T-cell (primary cell): ENCODE measurements around the gene PBX1. TPM values are rescaled to one million over a fixed set of nuclear protein-coding genes. Genes with fewer than 3 reads are reported as not detected.

ENCODE experiments used
- ATAC-seq, 4 experiments: fragments of 200-7000 bp in 3 of 4; fragments of 150-1000 bp in 1 of 4; cut with Tn5 transposase; replicated peaks in 1 of 4; 1 replicate in 3 of 4; 2 replicates in 1 of 4; pipeline ENCODE4 v1.10.0; 2021; ENCODE audit warnings: moderate library complexity in 3 of 4, mild to moderate bottlenecking in 2 of 4, moderate number of reproducible peaks in 1 of 4
- CTCF ChIA-PET, 2 donors: fragments of 300-600 bp; sonication (Branson Sonifier 250); formaldehyde crosslinking; loops; one replicate each; lab custom pipeline; 2022; ENCODE audit warnings: antibody characterized with exemption in 2 of 2; lab: Charles Lee
- POLR2A ChIA-PET, 2 donors: fragments of 300-600 bp; sonication (Branson Sonifier 250); formaldehyde crosslinking; loops; one replicate each; lab custom pipeline; 2022; ENCODE audit warnings: antibody characterized with exemption in 2 of 2; lab: Charles Lee
- DNase-seq, 35 experiments: peaks; one replicate each; pipeline versions ENCODE4 v3.0.0 to v3.0.0-alpha.2; 2013 to 2023
- H3K27ac ChIP-seq: one replicate; pipeline ENCODE4 v1.5.1; 2013; ENCODE audit warnings: low read length
- H3K27me3 ChIP-seq, 2 experiments: replicated peaks in 1 of 2; 1 replicate in 1 of 2; 2 replicates in 1 of 2; pipeline versions ENCODE4 v1.6.1 to v1.7.0; 2013; ENCODE audit warnings: low read length in 1 of 2, mixed read lengths in 1 of 2; ENCODE audit not compliant: control insufficient read depth in 2 of 2, insufficient read depth in 2 of 2; ENCODE audit errors: extremely low read depth in 1 of 2
- H3K36me3 ChIP-seq, 2 donors: 1 replicate in 1 of 2; 2 replicates in 1 of 2; pipeline versions ENCODE4 v1.6.1 to v1.7.0; 2013; ENCODE audit warnings: low read length in 1 of 2; ENCODE audit not compliant: control insufficient read depth in 2 of 2, insufficient read depth in 1 of 2; ENCODE audit errors: extremely low read depth in 1 of 2
- H3K4me1 ChIP-seq, 2 experiments: 1 replicate in 1 of 2; 2 replicates in 1 of 2; pipeline versions ENCODE4 v1.6.1 to v1.7.0; 2013; ENCODE audit warnings: low read length in 2 of 2, mixed read lengths in 1 of 2; ENCODE audit not compliant: insufficient read depth in 2 of 2, control insufficient read depth in 1 of 2; ENCODE audit errors: extremely low read depth in 1 of 2
- H3K4me3 ChIP-seq, 2 donors: 1 replicate in 1 of 2; 2 replicates in 1 of 2; pipeline versions ENCODE4 v1.5.1 to v1.7.0; 2013; ENCODE audit warnings: mild to moderate bottlenecking in 2 of 2, low read length in 1 of 2, moderate library complexity in 1 of 2; ENCODE audit not compliant: control insufficient read depth in 1 of 2; ENCODE audit errors: extremely low read depth in 1 of 2
- H3K9me3 ChIP-seq: 2 replicates; pipeline ENCODE4 v1.7.0; 2013
- H3K27ac Mint-ChIP-seq, 2 donors: one replicate each; pipeline ENCODE4 v1.8.0; 2020 to 2021; ENCODE audit warnings: mild to moderate bottlenecking in 2 of 2, mixed read lengths in 2 of 2
- H3K27me3 Mint-ChIP-seq, 2 donors: one replicate each; pipeline ENCODE4 v1.8.0; 2021 to 2022; ENCODE audit warnings: mixed read lengths in 2 of 2
- H3K36me3 Mint-ChIP-seq: one replicate; pipeline ENCODE4 v1.8.0; 2021; ENCODE audit warnings: mixed read lengths
- H3K4me1 Mint-ChIP-seq, 3 donors: one replicate each; pipeline ENCODE4 v1.8.0; 2020 to 2022; ENCODE audit warnings: mixed read lengths in 3 of 3, mild to moderate bottlenecking in 1 of 3
- H3K4me3 Mint-ChIP-seq, 3 donors: one replicate each; pipeline ENCODE4 v1.8.0; 2020 to 2022; ENCODE audit warnings: mild to moderate bottlenecking in 3 of 3, mixed read lengths in 3 of 3, moderate library complexity in 3 of 3
- H3K9me3 Mint-ChIP-seq, 3 donors: one replicate each; pipeline ENCODE4 v1.8.0; 2020 to 2022; ENCODE audit warnings: mixed read lengths in 3 of 3
- WGBS: methylation state at CpG from one replicate; pipeline ENCODE4 v1.1.5; 2013; ENCODE audit warnings: missing lambda C conversion rate; ENCODE audit not compliant: insufficient coverage; 5-methylcytosine and 5-hydroxymethylcytosine counted together
- total RNA-seq, 35 experiments: library from RNA in 6 of 35; stranded (reverse) in 6 of 35; fragments of 120-200 nt in 1 of 35; gene quantifications; one replicate each; pipeline versions ENCODE4 v1.2.1 to v1.2.4 and lab custom pipeline; 2013 to 2026

Gene PBX1
- total RNA-seq, 5 donors from 2014 or later (not counting 1 experiment from before 2014, with no cell fraction given) = 0.92 to 2.9 (median 1.8) TPM

- no peak overlapping the region for H3K4me3 Mint-ChIP-seq
- no peak overlapping the region for H3K27ac ChIP-seq
- no peaks in the 10 kb centered on the region for H3K9me3 Mint-ChIP-seq
- no peak for ATAC-seq
- H3K4me3 ChIP-seq = no peak overlapping the region
- H3K27me3 ChIP-seq = no peaks in the 10 kb centered on the region
- H3K4me1 Mint-ChIP-seq = no peaks in the 10 kb centered on the region
- no peaks in the 10 kb centered on the region for H3K9me3 ChIP-seq
- H3K36me3 ChIP-seq = no peaks in the 10 kb centered on the region
- no peaks in the 10 kb centered on the region for H3K27me3 Mint-ChIP-seq
- no peaks in the 10 kb centered on the region for H3K4me1 ChIP-seq
- ChIA-PET POLR2A (no interaction called here), CTCF (no interaction called here)
- H3K36me3 Mint-ChIP-seq = no peaks in the 10 kb centered on the region
- no peak overlapping the region for H3K27ac Mint-ChIP-seq
- no peak for DNase-seq
- 98% methylated on average over 4 of the region's 8 CpGs for WGBS
Measured at GRCh38 chr1:164867590-164867989, 308.6 kb downstream of the PBX1 start.

- Histone ChIP-seq H3K27me3 (no peaks in the 10 kb centered on the region), H3K36me3 (no peaks in the 10 kb centered on the region), H3K27ac (no peak overlapping the region), H3K4me1 (no peaks in the 10 kb centered on the region), H3K9me3 (no peaks in the 10 kb centered on the region), H3K4me3 (no peak overlapping the region)
- no peaks in the 10 kb centered on the region for H3K9me3 Mint-ChIP-seq
- H3K36me3 Mint-ChIP-seq = no peaks in the 10 kb centered on the region
- no peak overlapping the region for H3K27ac Mint-ChIP-seq
- H3K27me3 Mint-ChIP-seq = no peaks in the 10 kb centered on the region
- H3K4me3 Mint-ChIP-seq = no peak overlapping the region
- H3K4me1 Mint-ChIP-seq = no peaks in the 10 kb centered on the region
- DNase-seq (no peak), ATAC-seq (no peak)
- ChIA-PET POLR2A (no interaction called here), CTCF (no interaction called here)
- 89% methylated on average over 4 of the region's 4 CpGs for WGBS
Measured at GRCh38 chr1:164868990-164869389, 310.0 kb downstream of the PBX1 start.

GRCh38 chr1:164875518-164875917 is 316.5 kb downstream of the PBX1 start:
- 79% methylated on average over 3 of the region's 3 CpGs for WGBS
- Mint-ChIP-seq H3K9me3 (peaks cover 0 to 3% (median 0%) of the 10 kb centered on the region in 3 donors), H3K27ac (no peak overlapping the region), H3K4me3 (no peak overlapping the region), H3K4me1 (no peaks in the 10 kb centered on the region), H3K36me3 (no peaks in the 10 kb centered on the region), H3K27me3 (peaks cover 0 to 2% of the 10 kb centered on the region in 2 donors)
- Histone ChIP-seq H3K9me3 (no peaks in the 10 kb centered on the region), H3K27ac (no peak overlapping the region), H3K36me3 (no peaks in the 10 kb centered on the region), H3K4me3 (no peak overlapping the region), H3K27me3 (no peaks in the 10 kb centered on the region), H3K4me1 (no peaks in the 10 kb centered on the region)
- ChIA-PET CTCF (no interaction called here), POLR2A (no interaction called here)
- ATAC-seq (no peak), DNase-seq (no peak)

GRCh38 chr1:164876398-164877116 is 317.6 kb downstream of the PBX1 start:
- Mint-ChIP-seq H3K4me3 (no peak overlapping the region), H3K9me3 (peaks cover 0 to 3% (median 0%) of the 10 kb centered on the region in 3 donors), H3K4me1 (no peaks in the 10 kb centered on the region), H3K27ac (no peak overlapping the region), H3K27me3 (peaks cover 0 to 2% of the 10 kb centered on the region in 2 donors), H3K36me3 (no peaks in the 10 kb centered on the region)
- CTCF ChIA-PET = no interaction called here
- Histone ChIP-seq H3K27ac (no peak overlapping the region), H3K9me3 (no peaks in the 10 kb centered on the region), H3K36me3 (no peaks in the 10 kb centered on the region), H3K4me1 (no peaks in the 10 kb centered on the region), H3K27me3 (no peaks in the 10 kb centered on the region), H3K4me3 (no peak overlapping the region)
- POLR2A ChIA-PET = no interaction called here
- DNase-seq (no peak), ATAC-seq (no peak)
- 91% methylated on average over 6 of the region's 12 CpGs for WGBS

GRCh38 chr1:164880199-164880598 is 321.2 kb downstream of the PBX1 start:
- Histone ChIP-seq H3K36me3 (no peaks in the 10 kb centered on the region), H3K4me3 (no peak overlapping the region), H3K4me1 (no peaks in the 10 kb centered on the region), H3K27me3 (no peaks in the 10 kb centered on the region), H3K9me3 (no peaks in the 10 kb centered on the region), H3K27ac (no peak overlapping the region)
- peaks cover 0 to 2% of the 10 kb centered on the region in 2 donors for H3K27me3 Mint-ChIP-seq
- ATAC-seq (no peak), DNase-seq (no peak)
- H3K27ac Mint-ChIP-seq = no peak overlapping the region
- no peaks in the 10 kb centered on the region for H3K9me3 Mint-ChIP-seq
- H3K4me3 Mint-ChIP-seq = no peak overlapping the region
- ChIA-PET CTCF (no interaction called here), POLR2A (no interaction called here)
- H3K36me3 Mint-ChIP-seq = no peaks in the 10 kb centered on the region
- 57% methylated on average over 1 of the region's 3 CpGs for WGBS
- no peaks in the 10 kb centered on the region for H3K4me1 Mint-ChIP-seq

GRCh38 chr1:164880644-164881043 is 321.7 kb downstream of the PBX1 start:
- no peak overlapping the region for H3K27ac ChIP-seq
- ChIA-PET POLR2A (no interaction called here), CTCF (no interaction called here)
- H3K9me3 ChIP-seq = no peaks in the 10 kb centered on the region
- no peaks in the 10 kb centered on the region for H3K36me3 Mint-ChIP-seq
- no peak overlapping the region for H3K27ac Mint-ChIP-seq
- DNase-seq = no peak
- H3K4me1 ChIP-seq = no peaks in the 10 kb centered on the region
- ATAC-seq = no peak
- no peak overlapping the region for H3K4me3 Mint-ChIP-seq
- peaks cover 0 to 2% of the 10 kb centered on the region in 2 donors for H3K27me3 Mint-ChIP-seq
- H3K9me3 Mint-ChIP-seq = no peaks in the 10 kb centered on the region
- no peak overlapping the region for H3K4me3 ChIP-seq
- no peaks in the 10 kb centered on the region for H3K27me3 ChIP-seq
- H3K36me3 ChIP-seq = no peaks in the 10 kb centered on the region
- 67% methylated on average over 1 of the region's 2 CpGs for WGBS
- H3K4me1 Mint-ChIP-seq = no peaks in the 10 kb centered on the region
